MM.1S (cell line): Measurements from ENCODE around the gene YDJC.
"Not testable (repeated sequence)": the region's sequence is repeated elsewhere in the genome, so short reads cannot be mapped to it uniquely, and the experiment has no call there.

Source experiments
- DNase-seq: peaks from one replicate; pipeline ENCODE4 v3.0.0-alpha.2; 2015
- H2AFZ ChIP-seq: fragments of 300-600 bp; sonication (generic); 2 replicates; pipeline ENCODE4 v1.6.0; 2016; ENCODE audit warnings: antibody characterized with exemption, low read length
- H3F3A ChIP-seq: fragments of 300-600 bp; sonication (generic); 2 replicates; pipeline ENCODE4 v1.6.1; 2016; ENCODE audit warnings: mild to moderate bottlenecking, antibody characterized with exemption, low read length, moderate library complexity, mixed read lengths; ENCODE audit not compliant: insufficient read depth
- H3K27ac ChIP-seq: fragments of 300-600 bp; sonication (generic); 2 replicates; pipeline ENCODE4 v1.5.1; 2016; ENCODE audit warnings: mild to moderate bottlenecking, low read length
- H3K27me3 ChIP-seq: fragments of 300-600 bp; sonication (generic); replicated peaks from 2 replicates; pipeline ENCODE4 v1.6.0; 2016; ENCODE audit warnings: low read length; ENCODE audit not compliant: insufficient read depth
- H3K36me3 ChIP-seq: fragments of 300-600 bp; sonication (generic); replicated peaks from 2 replicates; pipeline ENCODE4 v1.6.1; 2016; ENCODE audit warnings: mild to moderate bottlenecking, low read length, mixed read lengths; ENCODE audit not compliant: insufficient read depth
- H3K4me1 ChIP-seq: fragments of 300-600 bp; sonication (generic); 2 replicates; pipeline ENCODE4 v1.6.1; 2016; ENCODE audit warnings: low read length, mixed read lengths
- H3K4me2 ChIP-seq: fragments of 300-600 bp; sonication (generic); 2 replicates; pipeline ENCODE4 v1.6.0; 2016; ENCODE audit warnings: low read depth, low read length
- H3K4me3 ChIP-seq: fragments of 300-600 bp; sonication (generic); 2 replicates; pipeline ENCODE4 v1.5.1; 2016; ENCODE audit warnings: low read length, mixed read lengths
- H3K79me2 ChIP-seq: fragments of 300-600 bp; sonication (generic); 2 replicates; pipeline ENCODE4 v1.6.1; 2016; ENCODE audit warnings: mixed run types, low read length, mixed read lengths
- H3K9ac ChIP-seq: fragments of 300-600 bp; sonication (generic); 2 replicates; pipeline ENCODE4 v1.6.1; 2016; ENCODE audit warnings: low read length, mixed read lengths
- H3K9me2 ChIP-seq: fragments of 300-600 bp; sonication (generic); replicated peaks from 2 replicates; pipeline ENCODE4 v1.6.1; 2016; ENCODE audit warnings: mild to moderate bottlenecking, low read length, mixed read lengths; ENCODE audit not compliant: insufficient read depth
- H3K9me3 ChIP-seq: fragments of 300-600 bp; sonication (generic); replicated peaks from 2 replicates; pipeline ENCODE4 v1.6.1; 2016; ENCODE audit warnings: mild to moderate bottlenecking, low read length, mixed read lengths; ENCODE audit not compliant: insufficient read depth
- H4K20me1 ChIP-seq: fragments of 300-600 bp; sonication (generic); 2 replicates; pipeline ENCODE4 v1.6.1; 2016; ENCODE audit warnings: mild to moderate bottlenecking, low read length, moderate library complexity, mixed read lengths; ENCODE audit not compliant: insufficient read depth
- CTCF ChIP-seq: fragments of 300-600 bp; sonication (generic); IDR thresholded peaks from 2 replicates; pipeline ENCODE4 v1.5.1; 2016; ENCODE audit warnings: antibody characterized with exemption, low read length, mixed read lengths
- EZH2 ChIP-seq: fragments of 300-600 bp; sonication (generic); optimal IDR thresholded peaks from 2 replicates; pipeline ENCODE3; 2017; ENCODE audit warnings: low read depth, mild to moderate bottlenecking, antibody characterized with exemption, low read length, mixed read lengths
- EZH2phosphoT487 ChIP-seq: fragments of 300-600 bp; sonication (generic); IDR thresholded peaks from 2 replicates; pipeline ENCODE4 v1.6.1; 2018; ENCODE audit warnings: antibody characterized with exemption, low read length

The YDJC gene

GRCh38 chr22:21587803-21588611, 41.8 kb downstream of the YDJC start:
- peaks cover 13% of the 10 kb centered on the region for H3F3A ChIP-seq
- peaks cover 93% of the 10 kb centered on the region for H3K79me2 ChIP-seq
- H2AFZ ChIP-seq = no peak overlapping the region
- peak overlapping the region; percentile 56; the same call in 1 of the 2 replicates for H3K27ac ChIP-seq
- no peak overlapping the region for H3K4me3 ChIP-seq
- H3K4me1 ChIP-seq = peaks cover 19% of the 10 kb centered on the region
- TF ChIP-seq CTCF = no peak
- no peak for TF ChIP-seq EZH2
- no peak for TF ChIP-seq EZH2phosphoT487
- no peak overlapping the region for H3K9ac ChIP-seq
- peak overlapping the region; percentile 19; the same call in 1 of the 2 replicates for H3K4me2 ChIP-seq
- H3K9me3 ChIP-seq = no peaks in the 10 kb centered on the region
- H3K36me3 ChIP-seq = 0 out of 2 replicates have a peak, but pooled peaks cover 3% of the 10 kb centered on the region
- peak; percentile 77 for DNase-seq
- H3K9me2 ChIP-seq = no peaks in the 10 kb centered on the region
- H3K27me3 ChIP-seq = no peaks in the 10 kb centered on the region
- H4K20me1 ChIP-seq = peaks cover 62% of the 10 kb centered on the region

DNA sequence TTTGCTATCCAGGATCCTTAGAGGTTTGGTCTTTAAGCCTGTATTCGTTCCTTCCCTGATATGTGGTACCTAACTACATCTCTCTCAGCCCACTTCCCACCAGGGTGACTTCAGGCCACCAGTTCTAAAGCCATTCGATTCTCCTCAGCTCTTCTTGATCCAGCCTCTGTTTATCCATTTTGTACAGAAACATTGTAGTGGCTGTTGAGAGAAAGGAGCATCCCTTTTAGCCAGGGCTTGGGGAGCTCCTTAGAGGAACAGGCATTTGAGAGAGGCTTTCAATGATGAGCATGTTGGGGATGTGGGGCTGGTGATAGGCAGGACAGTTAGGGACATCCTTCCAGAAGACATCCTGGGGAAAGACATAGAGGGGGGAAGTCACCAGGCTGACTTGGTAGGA, 44.4 kb downstream of the YDJC start:
- Histone ChIP-seq H2AFZ (no peak overlapping the region), H3K27ac (no peak overlapping the region), H3K4me2 (no peak overlapping the region), H3K9me2 (no peaks in the 10 kb centered on the region), H3K9ac (no peak overlapping the region), H3K9me3 (no peaks in the 10 kb centered on the region), H3K79me2 (peaks cover 93% of the 10 kb centered on the region), H3K36me3 (no peaks in the 10 kb centered on the region), H3K27me3 (no peaks in the 10 kb centered on the region), H3F3A (peaks cover 13% of the 10 kb centered on the region), H3K4me3 (no peak overlapping the region), H4K20me1 (peaks cover 51% of the 10 kb centered on the region), H3K4me1 (peaks cover 19% of the 10 kb centered on the region)
- no peak for DNase-seq
- no peak for TF ChIP-seq CTCF

DNA sequence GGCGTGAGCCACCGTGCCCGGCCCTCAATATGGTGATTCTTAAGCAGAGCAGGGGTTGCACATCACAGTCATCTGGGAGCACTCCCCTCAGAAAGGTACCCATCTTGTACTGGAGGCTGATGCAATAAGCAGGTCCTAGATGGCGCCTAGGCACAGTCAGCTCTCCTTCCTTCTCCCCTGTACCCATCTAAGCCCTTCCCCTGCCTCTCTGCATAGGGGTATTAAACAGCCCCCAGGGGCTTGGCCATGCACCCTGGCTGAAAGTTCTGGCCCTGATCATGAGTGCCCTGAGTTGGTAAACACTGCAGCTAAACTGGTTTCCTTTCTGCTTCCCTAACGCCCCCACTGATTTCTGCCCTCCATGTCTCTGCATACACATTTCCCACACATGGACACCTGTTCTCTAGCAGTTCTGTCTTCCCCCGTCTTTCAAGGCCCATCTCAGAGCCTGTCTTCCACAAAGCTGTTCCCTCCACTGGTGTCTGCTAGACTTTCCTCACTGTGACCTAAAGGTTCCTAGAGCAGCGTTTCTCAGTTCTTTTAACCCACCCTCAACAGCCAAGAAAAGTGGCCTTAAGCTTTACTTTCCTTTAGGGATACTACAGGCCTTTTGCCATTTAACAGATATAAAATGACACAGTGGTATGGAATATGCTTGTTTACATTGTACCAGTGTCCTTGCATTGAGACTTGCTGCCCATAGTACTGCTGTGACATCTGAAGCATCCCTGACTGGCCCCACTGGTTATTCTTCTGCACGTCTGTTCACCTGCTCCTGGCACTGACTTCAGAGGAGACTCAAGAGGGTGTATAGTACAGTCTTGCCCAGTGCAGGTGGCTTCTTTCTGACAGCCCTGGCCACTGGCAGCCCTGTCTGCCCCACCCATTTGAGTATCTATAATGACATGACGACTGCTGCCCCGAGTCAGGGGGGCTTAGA, 46.8 kb downstream of the YDJC start:
- H3K27ac ChIP-seq = no peak overlapping the region
- peaks cover 9% of the 10 kb centered on the region for H3F3A ChIP-seq

DNA sequence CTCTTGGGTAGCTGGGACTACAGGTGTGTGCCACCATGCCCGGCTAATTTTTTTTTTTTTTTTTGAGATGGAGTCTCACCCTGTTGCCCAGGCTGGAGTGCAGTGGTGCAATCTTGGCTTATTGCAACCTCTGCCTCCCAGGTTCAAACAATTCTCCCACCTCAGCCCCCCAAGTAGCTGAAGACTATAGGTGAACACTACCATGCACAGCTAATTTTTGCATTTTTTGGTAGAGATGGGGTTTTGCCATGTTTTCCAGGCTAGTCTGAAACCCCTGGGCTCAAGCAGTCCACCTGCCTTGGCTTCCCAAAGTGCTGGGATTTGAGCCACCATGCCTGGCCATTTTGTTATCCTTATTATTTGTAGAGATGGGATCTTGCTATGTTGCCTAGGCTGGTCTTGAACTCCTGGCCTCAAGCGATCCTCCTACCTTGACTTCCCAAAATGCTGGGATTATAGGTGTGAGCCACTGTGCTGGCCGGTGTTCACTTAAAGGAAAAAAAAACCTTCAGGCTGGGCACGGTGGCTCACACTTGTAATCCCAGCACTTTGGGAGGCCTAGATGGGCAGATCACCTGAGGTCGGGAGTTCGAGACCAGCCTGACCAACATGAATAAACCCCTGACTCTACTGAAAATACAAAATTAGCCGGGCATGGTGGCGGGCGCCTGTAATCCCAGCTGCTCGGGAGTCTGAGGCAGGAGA, 48.7 kb downstream of the YDJC start:
- not testable (repeated sequence) for H3K27ac ChIP-seq, H2AFZ ChIP-seq, H3K27me3 ChIP-seq, H3F3A ChIP-seq, H3K9me3 ChIP-seq, H3K9me2 ChIP-seq, H3K9ac ChIP-seq, H3K4me1 ChIP-seq, H3K4me3 ChIP-seq, DNase-seq, H3K36me3 ChIP-seq, H3K4me2 ChIP-seq
- Histone ChIP-seq H3K79me2 (peaks cover 97% of the 10 kb centered on the region), H4K20me1 (peaks cover 63% of the 10 kb centered on the region)

More for the DNA sequence above, 46.8 kb downstream of the YDJC start:
- Histone ChIP-seq H3K4me3 (no peak overlapping the region), H2AFZ (no peak overlapping the region), H3K79me2 (peaks cover 94% of the 10 kb centered on the region), H3K36me3 (no peaks in the 10 kb centered on the region), H3K9me2 (no peaks in the 10 kb centered on the region), H3K9ac (no peak overlapping the region), H3K4me2 (no peak overlapping the region), H3K9me3 (no peaks in the 10 kb centered on the region), H3K4me1 (peaks cover 16% of the 10 kb centered on the region), H3K27me3 (no peaks in the 10 kb centered on the region), H4K20me1 (peaks cover 60% of the 10 kb centered on the region)
- DNase-seq = no peak
- TF ChIP-seq CTCF (no peak), EZH2 (no peak), EZH2phosphoT487 (no peak)

DNA sequence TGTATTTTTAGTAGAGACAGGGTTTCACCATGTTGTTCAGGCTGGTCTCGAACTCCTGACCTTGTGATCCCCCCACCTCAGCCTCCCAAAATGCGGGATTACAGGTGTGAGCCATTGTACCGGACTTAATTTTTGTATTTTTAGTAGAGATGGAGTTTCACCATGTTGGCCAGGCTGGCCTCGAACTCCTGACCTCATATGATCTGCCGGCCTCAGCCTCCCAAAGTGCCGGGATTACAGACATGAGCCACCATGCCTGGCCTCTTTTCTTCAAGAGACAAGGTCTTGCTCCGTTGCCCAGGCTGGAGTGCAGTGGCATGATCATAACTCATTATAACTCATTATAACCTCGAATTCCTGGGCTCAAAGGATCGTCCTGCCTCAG, 49.2 kb downstream of the YDJC start:
- not testable (repeated sequence) for H3K4me3 ChIP-seq, H3K4me1 ChIP-seq, H3K9me3 ChIP-seq, DNase-seq, H2AFZ ChIP-seq, H3K9me2 ChIP-seq, H3K27ac ChIP-seq, H3K4me2 ChIP-seq, H3F3A ChIP-seq, H3K36me3 ChIP-seq, H3K27me3 ChIP-seq, H3K9ac ChIP-seq
- peaks cover 61% of the 10 kb centered on the region for H4K20me1 ChIP-seq
- H3K79me2 ChIP-seq = peaks cover 97% of the 10 kb centered on the region
